ENCODE measurements around the gene SORCS2.

Gene SORCS2

GRCh38 chr4:7146059-7146785 is 46.1 kb upstream of the SORCS2 start:
- H3K9me3 ChIP-seq (ENCODE audit: control insufficient read depth, insufficient read depth, low read length), result no peaks in the 10 kb centered on the region
- H3K9me2 ChIP-seq (replicated peaks; ENCODE audit: control insufficient read depth, low read length), result no peaks in the 10 kb centered on the region
- no peaks in the 10 kb centered on the region for H3K36me3 ChIP-seq (ENCODE audit: control insufficient read depth, low read length)
- 0 out of 2 replicates have a peak, but pooled peaks cover 3% of the 10 kb centered on the region for H3K27me3 ChIP-seq (ENCODE audit: control insufficient read depth, low read length)
- H3K4me2 ChIP-seq (ENCODE audit: low read length), result no peak overlapping the region
- H4K20me1 ChIP-seq (ENCODE audit: control insufficient read depth, insufficient read depth, low read depth, low read length), result no peaks in the 10 kb centered on the region
- TF ChIP-seq, protein P1, sequence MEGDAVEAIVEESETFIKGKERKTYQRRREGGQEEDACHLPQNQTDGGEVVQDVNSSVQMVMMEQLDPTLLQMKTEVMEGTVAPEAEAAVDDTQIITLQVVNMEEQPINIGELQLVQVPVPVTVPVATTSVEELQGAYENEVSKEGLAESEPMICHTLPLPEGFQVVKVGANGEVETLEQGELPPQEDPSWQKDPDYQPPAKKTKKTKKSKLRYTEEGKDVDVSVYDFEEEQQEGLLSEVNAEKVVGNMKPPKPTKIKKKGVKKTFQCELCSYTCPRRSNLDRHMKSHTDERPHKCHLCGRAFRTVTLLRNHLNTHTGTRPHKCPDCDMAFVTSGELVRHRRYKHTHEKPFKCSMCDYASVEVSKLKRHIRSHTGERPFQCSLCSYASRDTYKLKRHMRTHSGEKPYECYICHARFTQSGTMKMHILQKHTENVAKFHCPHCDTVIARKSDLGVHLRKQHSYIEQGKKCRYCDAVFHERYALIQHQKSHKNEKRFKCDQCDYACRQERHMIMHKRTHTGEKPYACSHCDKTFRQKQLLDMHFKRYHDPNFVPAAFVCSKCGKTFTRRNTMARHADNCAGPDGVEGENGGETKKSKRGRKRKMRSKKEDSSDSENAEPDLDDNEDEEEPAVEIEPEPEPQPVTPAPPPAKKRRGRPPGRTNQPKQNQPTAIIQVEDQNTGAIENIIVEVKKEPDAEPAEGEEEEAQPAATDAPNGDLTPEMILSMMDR (IDR thresholded peaks at IDR 0.05; ENCODE audit: low read depth, low read length, poor library complexity, severe bottlenecking), result no peak
- no peak for TF ChIP-seq EZH2phosphoT487 (IDR thresholded peaks at IDR 0.05; ENCODE audit: borderline replicate concordance, low read length)
- H3K27ac ChIP-seq (ENCODE audit: low read depth, low read length), result no peak overlapping the region
- H3K79me2 ChIP-seq (ENCODE audit: control insufficient read depth, low read length), result no peaks in the 10 kb centered on the region
- no peaks in the 10 kb centered on the region for H3K4me1 ChIP-seq (ENCODE audit: control insufficient read depth, low read length)
- no peaks in the 10 kb centered on the region for H3F3A ChIP-seq (ENCODE audit: control insufficient read depth, insufficient read depth)
- no peak overlapping the region for H3K4me3 ChIP-seq (ENCODE audit: low read length)

GRCh38 chr4:7146786-7147115 is 45.6 kb upstream of the SORCS2 start:
- no peak overlapping the region for H3K4me3 ChIP-seq (ENCODE audit: low read length)
- H3F3A ChIP-seq (ENCODE audit: control insufficient read depth, insufficient read depth), result no peaks in the 10 kb centered on the region
- TF ChIP-seq EZH2phosphoT487 (IDR thresholded peaks at IDR 0.05; ENCODE audit: borderline replicate concordance, low read length), result no peak
- TF ChIP-seq, protein P1 (IDR thresholded peaks at IDR 0.05; ENCODE audit: low read depth, low read length, poor library complexity, severe bottlenecking), result no peak
- H4K20me1 ChIP-seq (ENCODE audit: control insufficient read depth, insufficient read depth, low read depth, low read length), result no peaks in the 10 kb centered on the region
- H3K36me3 ChIP-seq (ENCODE audit: control insufficient read depth, low read length), result no peaks in the 10 kb centered on the region
- H3K27ac ChIP-seq (ENCODE audit: low read depth, low read length), result no peak overlapping the region
- H3K9me3 ChIP-seq (ENCODE audit: control insufficient read depth, insufficient read depth, low read length), result no peaks in the 10 kb centered on the region
- H3K4me2 ChIP-seq (ENCODE audit: low read length), result no peak overlapping the region
- no peaks in the 10 kb centered on the region for H3K9me2 ChIP-seq (replicated peaks; ENCODE audit: control insufficient read depth, low read length)
- 0 out of 2 replicates have a peak, but pooled peaks cover 3% of the 10 kb centered on the region for H3K27me3 ChIP-seq (ENCODE audit: control insufficient read depth, low read length)
- no peaks in the 10 kb centered on the region for H3K4me1 ChIP-seq (ENCODE audit: control insufficient read depth, low read length)
- H3K79me2 ChIP-seq (ENCODE audit: control insufficient read depth, low read length), result no peaks in the 10 kb centered on the region

GRCh38 chr4:7147261-7147660 is 45.1 kb upstream of the SORCS2 start:
- H3K4me2 ChIP-seq (ENCODE audit: low read length), result no peak overlapping the region
- no peaks in the 10 kb centered on the region for H3K36me3 ChIP-seq (ENCODE audit: control insufficient read depth, low read length)
- no peaks in the 10 kb centered on the region for H3K4me1 ChIP-seq (ENCODE audit: control insufficient read depth, low read length)
- no peak overlapping the region for H3K4me3 ChIP-seq (ENCODE audit: low read length)
- no peaks in the 10 kb centered on the region for H3F3A ChIP-seq (ENCODE audit: control insufficient read depth, insufficient read depth)
- no peak overlapping the region for H3K27ac ChIP-seq (ENCODE audit: low read depth, low read length)
- H3K9me2 ChIP-seq (replicated peaks; ENCODE audit: control insufficient read depth, low read length), result no peaks in the 10 kb centered on the region
- 0 out of 2 replicates have a peak, but pooled peaks cover 3% of the 10 kb centered on the region for H3K27me3 ChIP-seq (ENCODE audit: control insufficient read depth, low read length)
- no peak for TF ChIP-seq EZH2phosphoT487 (IDR thresholded peaks at IDR 0.05; ENCODE audit: borderline replicate concordance, low read length)
- TF ChIP-seq, protein P1 (IDR thresholded peaks at IDR 0.05; ENCODE audit: low read depth, low read length, poor library complexity, severe bottlenecking), result no peak
- H4K20me1 ChIP-seq (ENCODE audit: control insufficient read depth, insufficient read depth, low read depth, low read length), result no peaks in the 10 kb centered on the region
- H3K9me3 ChIP-seq (ENCODE audit: control insufficient read depth, insufficient read depth, low read length), result no peaks in the 10 kb centered on the region
- no peaks in the 10 kb centered on the region for H3K79me2 ChIP-seq (ENCODE audit: control insufficient read depth, low read length)

All from DOHH2 (cell line).